Cerebellar cortex (tissue), 1 donor: ENCODE measurements around the gene SLC6A4.
"Not testable (repeated sequence)": the region's sequence is repeated elsewhere in the genome, so short reads cannot be mapped to it uniquely, and the experiment has no call there.

Experiments
- DNase-seq: peaks from one replicate; pipeline ENCODE4 v3.0.0-alpha.2; 2015; ENCODE audit warnings: low spot score

The SLC6A4 gene

DNA sequence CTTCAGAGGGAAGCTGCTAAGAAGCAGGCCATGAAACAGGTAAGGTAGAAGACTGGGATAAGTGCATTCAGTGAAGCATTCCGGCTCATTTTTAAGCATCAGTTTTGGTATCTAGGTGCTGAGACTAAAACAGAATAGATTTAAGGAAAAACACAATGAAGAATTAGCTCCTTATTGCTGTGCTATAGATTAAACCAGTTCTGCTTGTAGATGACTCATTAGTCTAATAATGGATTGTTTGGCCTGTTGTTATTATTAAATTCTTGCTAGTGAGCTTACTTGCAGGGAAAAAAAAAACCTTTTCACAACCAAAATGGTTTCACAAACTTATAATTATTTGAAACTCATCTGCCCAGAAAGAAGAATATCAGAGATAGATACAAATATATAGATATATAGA, 62.9 kb downstream of the SLC6A4 start:
- no peak for DNase-seq

DNA sequence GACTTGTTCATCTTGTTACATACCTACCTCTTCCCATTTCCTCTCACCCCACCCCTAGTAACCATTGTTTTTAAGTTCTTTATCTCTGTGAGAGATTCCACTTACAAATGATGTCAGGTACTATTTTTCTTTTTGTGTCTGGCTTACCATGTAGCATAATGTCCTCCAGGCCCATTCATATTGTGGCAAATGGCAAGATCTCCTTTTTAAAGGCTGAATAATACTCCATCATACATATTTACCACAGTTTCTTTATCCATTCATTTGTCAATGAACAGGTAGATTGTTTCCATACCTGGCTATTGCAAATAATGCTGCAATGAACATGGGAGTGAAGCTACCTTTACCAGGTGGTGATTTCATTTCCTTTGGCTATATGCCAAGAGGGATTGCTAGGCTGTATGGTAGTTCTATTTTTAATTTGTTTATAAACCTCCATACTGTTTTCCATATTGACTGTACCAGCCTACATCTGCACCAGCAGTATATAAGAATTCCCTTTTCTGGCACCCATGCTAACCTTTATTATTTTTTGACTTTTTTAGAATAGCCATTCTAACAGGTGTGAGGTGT, 65.0 kb downstream of the SLC6A4 start:
- no peak for DNase-seq

DNA sequence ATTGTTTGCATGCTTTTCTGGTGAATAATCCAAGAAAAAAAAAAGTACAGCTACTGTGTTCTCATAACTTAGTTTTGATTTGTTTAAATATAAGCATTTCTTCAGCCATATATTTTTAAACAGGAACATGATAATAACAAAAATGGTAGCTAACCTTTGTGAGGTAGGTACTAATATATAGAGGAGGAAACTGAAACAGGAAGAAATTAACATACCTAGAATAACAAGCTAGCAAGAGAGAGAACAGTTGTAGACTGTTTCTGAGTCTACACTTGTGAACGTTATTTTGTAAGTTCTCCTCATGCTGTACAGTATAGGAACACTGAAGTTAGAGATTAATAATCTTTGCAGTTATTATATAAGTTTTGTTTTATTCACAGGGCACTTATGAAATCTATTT, 69.5 kb downstream of the SLC6A4 start:
- no peak for DNase-seq

DNA sequence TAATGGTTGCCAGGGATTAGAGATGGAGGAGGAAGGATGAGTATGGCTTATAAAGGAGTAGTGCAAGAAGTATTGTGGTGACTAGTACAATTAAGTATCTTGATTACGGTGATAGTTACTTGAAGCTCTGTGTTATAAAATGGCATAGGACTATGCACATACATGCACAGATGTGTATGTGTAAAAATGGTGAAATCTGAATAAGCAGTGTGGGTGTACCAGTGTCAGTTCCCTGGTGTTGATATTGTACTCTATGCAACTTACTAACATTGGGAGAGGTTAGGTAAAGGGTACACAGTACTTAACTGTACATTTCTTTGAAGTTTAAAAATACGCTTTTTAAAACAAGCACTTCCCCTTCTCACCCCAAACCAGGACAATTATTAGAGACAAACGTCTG, 70.3 kb downstream of the SLC6A4 start:
- DNase-seq, result no peak

DNA sequence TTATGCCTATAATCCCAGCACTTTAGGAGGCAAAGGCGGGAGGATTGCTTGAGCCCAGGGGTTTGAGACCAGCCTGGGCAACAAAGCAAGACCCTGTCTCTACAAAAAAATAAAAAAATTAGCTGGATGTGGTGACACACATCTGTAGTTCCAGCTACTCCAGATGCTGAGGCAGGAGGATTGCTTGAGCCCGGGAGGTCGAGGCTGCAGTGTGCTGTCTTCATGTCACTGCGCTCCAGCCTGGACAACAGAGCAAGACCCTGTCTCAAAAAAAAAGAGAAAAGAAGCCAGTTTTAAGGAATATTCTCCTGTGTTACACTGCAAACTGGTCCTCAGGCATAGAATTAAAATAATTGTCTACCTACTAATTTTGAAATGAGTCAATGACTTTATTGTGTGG, 71.0 kb downstream of the SLC6A4 start:
- DNase-seq, result no peak

DNA sequence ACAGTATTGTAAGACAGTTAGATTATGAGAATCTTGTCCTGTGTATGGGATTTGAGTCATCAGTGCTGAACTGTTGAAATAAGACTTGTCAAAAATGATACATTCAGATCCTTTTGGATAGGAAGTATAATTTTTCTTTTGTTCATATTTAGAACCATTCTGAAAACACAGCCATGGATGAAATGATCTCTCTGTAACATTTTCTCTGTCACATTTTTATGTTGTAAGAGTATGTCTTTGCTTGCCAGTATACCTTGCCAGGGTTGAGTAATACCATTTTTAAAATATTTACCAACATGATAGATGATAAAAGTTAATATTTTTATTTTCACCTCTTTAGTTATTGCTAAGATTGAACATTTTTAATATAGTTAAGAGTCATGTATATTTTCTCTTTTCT, 73.9 kb downstream of the SLC6A4 start:
- no peak for DNase-seq

DNA sequence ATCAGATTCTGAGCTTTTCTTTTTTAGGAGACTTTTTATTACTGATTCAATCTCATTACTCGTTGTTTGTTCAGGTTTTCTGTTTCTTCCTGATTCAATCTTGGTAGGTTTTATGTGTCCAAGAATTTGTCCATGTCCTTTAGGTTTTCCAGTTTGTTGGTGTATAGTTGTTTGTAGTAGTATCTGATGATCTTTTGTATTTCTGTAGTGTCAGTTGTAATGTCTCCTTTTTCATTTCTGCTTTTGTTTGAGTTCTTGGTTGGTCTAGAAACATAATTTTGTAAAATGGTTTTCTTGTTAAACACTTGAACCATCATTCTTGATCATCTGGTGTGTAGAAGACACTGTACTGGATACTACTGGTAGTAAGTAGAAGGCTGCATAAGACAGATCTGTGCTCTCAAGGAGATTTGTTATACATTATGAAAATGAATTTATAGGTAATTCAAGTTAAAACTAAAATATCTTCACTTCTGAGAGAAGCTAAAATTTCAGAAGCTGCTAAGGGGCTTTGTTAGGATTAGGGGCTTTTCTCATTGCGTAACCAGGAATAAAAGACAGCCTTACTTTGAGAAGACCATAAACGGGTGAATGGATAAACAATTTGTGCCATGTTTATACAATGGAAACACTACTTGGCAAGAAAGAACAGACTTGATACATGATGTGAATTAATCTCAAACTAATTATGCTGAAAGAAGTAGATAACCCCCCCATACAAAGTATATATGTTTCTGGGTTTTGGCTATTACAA, 74.9 kb downstream of the SLC6A4 start:
- no peak for DNase-seq

DNA sequence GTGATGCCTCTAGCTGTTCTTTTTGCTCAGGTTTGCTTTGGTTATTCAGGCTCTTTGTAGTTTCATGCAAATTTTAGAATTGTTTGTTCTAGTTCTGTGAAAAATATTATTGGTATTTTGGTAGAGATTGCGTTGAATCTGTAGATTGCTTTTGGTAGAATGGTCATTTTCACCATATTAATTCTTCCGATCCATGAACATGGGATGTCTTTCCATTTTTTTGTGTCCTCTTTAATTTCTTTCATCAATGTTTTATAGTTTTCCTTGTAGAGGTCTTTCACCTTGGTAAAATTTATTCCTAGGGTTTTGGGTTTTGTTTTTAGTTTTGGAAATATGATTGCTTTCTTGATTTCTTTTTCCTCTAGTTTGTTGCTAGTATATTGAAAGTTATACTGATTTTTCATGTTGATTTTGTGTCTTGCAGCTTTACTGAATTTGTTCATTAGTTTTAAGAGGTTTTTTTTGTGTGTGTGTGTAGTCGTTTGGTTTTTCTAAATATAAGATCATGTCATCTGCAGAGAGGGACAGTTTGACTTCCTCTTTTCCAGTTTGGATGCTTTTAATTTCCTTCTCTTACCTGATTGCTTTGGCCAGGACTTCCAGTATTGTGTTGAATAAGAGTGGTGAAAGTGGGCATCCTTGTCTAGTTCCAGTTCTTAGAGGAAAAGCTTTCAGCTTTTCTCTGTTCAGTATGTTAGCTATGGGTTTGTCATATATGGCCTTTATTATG, 76.4 kb downstream of the SLC6A4 start:
- no peak for DNase-seq

DNA sequence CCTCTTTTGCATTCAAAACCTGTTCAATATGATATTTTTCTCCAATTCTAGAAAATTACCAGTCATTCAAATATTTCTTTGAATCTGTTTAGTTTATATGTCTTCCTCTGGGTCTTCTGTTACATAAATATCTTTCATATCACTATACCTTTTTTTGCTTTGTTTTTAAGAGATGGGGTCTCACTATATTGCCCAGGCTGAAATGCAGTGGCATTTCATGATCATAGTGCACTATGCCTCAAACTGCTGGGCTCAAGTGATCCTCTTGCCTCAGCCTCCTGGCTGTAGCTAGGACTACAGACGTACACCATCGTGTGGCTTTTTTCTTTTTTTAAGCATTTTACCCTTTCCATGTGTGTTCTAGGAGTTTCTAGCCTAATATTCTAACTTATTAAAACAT, 80.1 kb downstream of the SLC6A4 start:
- DNase-seq, result no peak

DNA sequence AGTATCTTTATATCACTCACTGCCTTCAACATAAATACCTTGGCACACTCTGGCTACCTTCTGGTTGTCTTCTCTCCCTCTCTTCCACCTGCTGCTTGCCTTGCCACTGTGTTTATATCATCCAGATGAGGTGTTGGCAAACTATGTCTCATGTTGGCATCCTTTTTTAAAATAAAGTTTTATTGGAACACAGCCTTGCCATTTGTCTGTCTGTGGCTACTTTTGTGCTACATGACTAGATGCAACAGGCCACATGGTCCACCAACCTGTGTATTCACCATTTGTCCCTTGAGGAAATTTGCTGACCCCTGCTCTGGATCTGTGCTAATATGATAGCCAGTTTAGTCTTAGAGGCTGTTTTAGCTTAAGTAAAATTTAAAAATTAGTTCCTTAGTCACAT, 82.0 kb downstream of the SLC6A4 start:
- no peak for DNase-seq

DNA sequence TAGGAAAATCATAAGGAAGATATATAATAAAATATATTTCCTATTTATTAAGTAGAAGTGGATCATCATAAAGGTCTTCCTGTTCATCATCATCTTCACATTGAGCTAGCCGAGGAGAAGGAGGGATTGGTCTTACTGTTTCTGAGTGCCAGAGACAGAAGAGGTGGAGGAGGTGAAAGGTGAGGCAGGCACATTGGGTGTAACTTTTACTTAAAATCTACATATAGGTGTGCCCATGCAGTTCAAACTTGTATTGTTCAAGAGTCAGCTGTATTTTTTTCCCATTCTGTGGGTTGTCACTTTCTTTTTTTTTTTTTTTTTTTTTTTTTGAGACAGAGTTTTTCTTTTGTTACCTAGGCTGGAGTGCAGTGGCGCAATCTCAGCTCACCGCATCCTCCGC, 84.0 kb downstream of the SLC6A4 start:
- no peak for DNase-seq

DNA sequence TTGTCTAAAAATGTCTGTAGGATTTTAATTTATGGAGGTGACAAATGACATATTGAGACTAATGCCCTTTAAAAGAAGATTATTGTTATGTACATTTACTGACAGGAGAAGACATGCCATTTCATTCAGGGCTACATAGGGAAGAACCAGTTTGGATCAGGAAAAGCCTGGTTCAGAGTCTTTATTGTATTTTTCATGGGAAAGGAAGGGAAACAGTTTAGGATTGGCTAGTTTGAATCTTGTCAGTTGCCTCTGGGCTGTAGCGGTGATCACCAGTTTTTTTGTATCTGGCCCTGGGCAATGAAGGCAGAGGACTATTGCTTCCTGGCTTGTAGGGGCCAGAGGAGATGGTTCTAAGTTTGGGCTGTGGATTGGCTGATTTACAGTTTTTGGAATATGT, 87.1 kb downstream of the SLC6A4 start:
- no peak for DNase-seq

DNA sequence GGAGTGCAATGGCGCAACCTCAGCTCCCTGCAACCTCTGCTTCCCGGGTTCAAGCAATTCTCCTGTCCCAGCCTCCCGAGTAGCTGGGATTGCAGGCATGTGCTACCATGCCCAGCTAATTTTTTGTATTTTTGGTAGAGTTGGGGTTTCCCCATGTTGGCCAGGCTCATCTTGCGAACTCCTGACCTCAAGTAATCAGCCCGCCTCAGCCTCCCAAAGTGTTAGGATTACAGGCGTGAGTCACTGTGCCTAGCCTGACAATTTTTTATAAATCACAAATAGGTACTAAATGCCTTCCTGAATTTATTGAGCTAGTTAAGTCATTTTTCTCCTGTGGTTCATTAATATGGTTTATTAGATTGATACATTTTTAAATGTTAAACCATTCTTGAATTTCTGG, 87.6 kb downstream of the SLC6A4 start:
- not testable (repeated sequence) for DNase-seq
